HepG2 (cell line): Measurements from ENCODE around the gene GRM4. TPM values are rescaled to one million over a fixed set of nuclear protein-coding genes. Genes with fewer than 3 reads are reported as not detected.

Experiments
- ATAC-seq: fragments of 200-7000 bp; cut with Tn5 transposase; 3 replicates; pipeline ENCODE4 v1.9.1; 2020; ENCODE audit warnings: mild to moderate bottlenecking, moderate library complexity
- BruUV-seq: library from RNA; stranded (reverse); fragments of 400-500 nt; replicated peaks from 2 replicates; lab custom pipeline; 2021; lab: Mats Ljungman, UMichigan
- CTCF ChIA-PET: fragments of 300-600 bp; formaldehyde crosslinking; extraction: SDS; loops from one replicate; lab custom pipeline; 2021; ENCODE audit warnings: low total read pairs, inconsistent platforms, low intra/inter-chr PET ratio; lab: Yijun Ruan, JAX
- POLR2A ChIA-PET: fragments of 350-600 bp; sonication (Branson Sonifier 250); formaldehyde crosslinking; loops from one replicate; lab custom pipeline; 2020; ENCODE audit warnings: antibody characterized with exemption, inconsistent platforms; lab: Yijun Ruan, JAX
- DNase-seq: peaks from one replicate; pipeline ENCODE4 v3.0.0-alpha.2; 2015; ENCODE audit warnings: low spot score
- FAIRE-seq: peaks from 3 replicates; lab custom pipeline; 2011; peaks lifted over from hg19 to GRCh38; lab: Jason Lieb, UNC
- H2AFZ ChIP-seq: one replicate; pipeline ENCODE4 v1.6.1; 2011; ENCODE audit warnings: low read length, inconsistent platforms
- H3K27ac ChIP-seq: fragments of 300-600 bp; 3 replicates; pipeline ENCODE4 v1.8.0; 2011; ENCODE audit warnings: mixed run types, mild to moderate bottlenecking, mixed read lengths, low read length, inconsistent platforms; ENCODE audit not compliant: insufficient read depth; ENCODE audit errors: extremely low read length
- H3K27me3 ChIP-seq, 2 experiments: fragments of 200-600 bp in 1 of 2; 2 replicates in 1 of 2; 3 replicates in 1 of 2; pipeline versions ENCODE4 v1.6.0 to v1.8.0; 2011; ENCODE audit warnings: low read length in 2 of 2, mild to moderate bottlenecking in 2 of 2, moderate library complexity in 2 of 2, inconsistent platforms in 1 of 2; ENCODE audit not compliant: insufficient read depth in 2 of 2, control insufficient read depth in 1 of 2
- H3K36me3 ChIP-seq, 2 experiments: fragments of 200-600 bp in 1 of 2; replicated peaks in 1 of 2; 2 replicates in 1 of 2; 3 replicates in 1 of 2; pipeline versions ENCODE4 v1.5.1 to v1.8.0; 2011; ENCODE audit warnings: low read length in 2 of 2, inconsistent platforms in 1 of 2; ENCODE audit not compliant: insufficient read depth in 2 of 2, control insufficient read depth in 1 of 2
- H3K4me1 ChIP-seq: 2 replicates; pipeline ENCODE4 v1.5.1; 2012; ENCODE audit warnings: low read length, inconsistent platforms; ENCODE audit not compliant: insufficient read depth
- H3K4me2 ChIP-seq: 2 replicates; pipeline ENCODE4 v1.6.0; 2011; ENCODE audit warnings: low read depth, low read length, inconsistent platforms
- H3K4me3 ChIP-seq, 3 experiments: fragments of 200-600 bp in 1 of 3; sonication (generic), shearing (Covaris generic) in 1 of 3; replicated peaks in 1 of 3; 2 replicates each; pipeline ENCODE4 v1.5.1; 2011 to 2016; ENCODE audit warnings: low read length in 3 of 3, inconsistent platforms in 2 of 3, low read depth in 2 of 3, mild to moderate bottlenecking in 2 of 3, control low read depth in 1 of 3, mixed read lengths in 1 of 3; ENCODE audit not compliant: insufficient read depth in 1 of 3
- H3K79me2 ChIP-seq: one replicate; pipeline ENCODE4 v1.6.1; 2011; ENCODE audit warnings: low read length, inconsistent platforms; ENCODE audit not compliant: insufficient read depth
- H3K9ac ChIP-seq: 2 replicates; pipeline ENCODE4 v1.6.0; 2011; ENCODE audit warnings: mild to moderate bottlenecking, low read depth, low read length, inconsistent platforms; ENCODE audit not compliant: insufficient read depth
- H3K9me3 ChIP-seq: 2 replicates; pipeline ENCODE4 v1.5.1; 2012; ENCODE audit warnings: mild to moderate bottlenecking, low read length
- H4K20me1 ChIP-seq: 2 replicates; pipeline ENCODE4 v1.6.0; 2011; ENCODE audit warnings: inconsistent platforms, mild to moderate bottlenecking, low read length, moderate library complexity; ENCODE audit not compliant: insufficient read depth
- ARNT2 ChIP-seq: sonication (generic); formaldehyde crosslinking; IDR thresholded peaks from 2 replicates; pipeline ENCODE4 v1.8.0; 2022; ENCODE audit warnings: mild to moderate bottlenecking, low read depth, missing genetic modification reagents, moderate library complexity
- HNRNPH1 ChIP-seq: fragments of 200-400 bp; formaldehyde crosslinking; optimal IDR thresholded peaks from 2 replicates; pipeline ENCODE3; 2017; ENCODE audit warnings: mild to moderate bottlenecking, low read depth, low read length
- POLR2G ChIP-seq: fragments of 200-400 bp; formaldehyde crosslinking; IDR thresholded peaks from 2 replicates; pipeline ENCODE4 v1.6.1; 2018; ENCODE audit warnings: mild to moderate bottlenecking, low read depth, low read length, moderate library complexity
- ZNF33A ChIP-seq: sonication (generic); formaldehyde crosslinking; IDR thresholded peaks from 2 replicates; pipeline ENCODE4 v1.5.1; 2020; ENCODE audit warnings: missing genetic modification reagents, mild to moderate bottlenecking, moderate library complexity, borderline replicate concordance
- ZNF839 ChIP-seq: sonication (generic); formaldehyde crosslinking; IDR thresholded peaks from 2 replicates; pipeline ENCODE4 v1.4.0; 2020; ENCODE audit warnings: missing genetic modification reagents, mild to moderate bottlenecking, borderline replicate concordance
- WGBS: methylation state at CpG from one replicate; pipeline ENCODE4 v1.1.6; 2017; ENCODE audit warnings: low lambda C conversion rate; 5-methylcytosine and 5-hydroxymethylcytosine counted together
- in situ Hi-C: cut with HindIII; loops from 2 replicates; pipeline ENCODE4 v1.10.0; 2017; ENCODE audit warnings: low pct_unique_long_range_greater_than_20kb; ENCODE audit not compliant: extremely low pct_ligation_motif_present
- intact Hi-C: fragments of 100-400 bp; cut with micrococcal nuclease; formaldehyde crosslinking; loops from one replicate; pipeline ENCODE4 v1.10.0; 2022; ENCODE audit not compliant: unreplicated experiment
- polyA plus RNA-seq, 8 experiments: library from polyadenylated mRNA; depleted of rRNA in 3 of 8; stranded (reverse) in 7 of 8; unstranded in 1 of 8; fragments of >200 nt; fragmentation: Illumina TruSeq in 4 of 8; extraction: Trizol in 4 of 8; gene quantifications; 2 replicates each; pipeline versions ENCODE4 v1.2.1 to v1.2.3, GENCODE V29; 2011 to 2016; ENCODE audit warnings: low read depth in 4 of 8, missing spikeins in 1 of 8, mixed read lengths in 1 of 8; ENCODE audit not compliant: insufficient read depth in 1 of 8
- total RNA-seq, 5 experiments: library from RNA; depleted of rRNA; stranded (reverse); fragments of >200 nt; fragmentation: Illumina TruSeq; extraction: Trizol; gene quantifications; 2 replicates each; pipeline ENCODE4 v1.2.3, GENCODE V29; 2016; ENCODE audit warnings: low read depth in 1 of 5
- TF ChIP-seq, protein P1 (sequence below): sonication (generic); formaldehyde crosslinking; IDR thresholded peaks from 2 replicates; pipeline ENCODE4 v1.4.0; 2020; ENCODE audit warnings: missing genetic modification reagents
- TF ChIP-seq, protein P2 (sequence below): sonication (generic); formaldehyde crosslinking; IDR thresholded peaks from 2 replicates; pipeline ENCODE4 v1.4.0; 2020; ENCODE audit warnings: mild to moderate bottlenecking, missing genetic modification reagents

GRM4 gene
- total and polyA plus RNA-seq, 2 of the 13 experiments (the other 11 are each of a cell fraction or from before 2014, with no cell fraction given) = not detected

GRCh38 chr6:34022873-34023255, 123.0 kb downstream of the GRM4 start:
- Histone ChIP-seq H3K79me2 (no peaks in the 10 kb centered on the region), H3K27me3 (peaks cover 19 to 55% of the 10 kb centered on the region in 2 experiments; a peak in 4 of 5 replicates), H2AFZ (no peak overlapping the region), H3K9me3 (no peaks in the 10 kb centered on the region), H3K4me2 (no peak overlapping the region), H3K27ac (no peak overlapping the region), H3K4me3 (no peak overlapping the region), H3K9ac (no peak overlapping the region), H3K36me3 (no peaks in the 10 kb centered on the region), H4K20me1 (peaks cover 2% of the 10 kb centered on the region; the same call in 1 of the 2 replicates), H3K4me1 (no peaks in the 10 kb centered on the region)
- TF ChIP-seq, protein P1, sequence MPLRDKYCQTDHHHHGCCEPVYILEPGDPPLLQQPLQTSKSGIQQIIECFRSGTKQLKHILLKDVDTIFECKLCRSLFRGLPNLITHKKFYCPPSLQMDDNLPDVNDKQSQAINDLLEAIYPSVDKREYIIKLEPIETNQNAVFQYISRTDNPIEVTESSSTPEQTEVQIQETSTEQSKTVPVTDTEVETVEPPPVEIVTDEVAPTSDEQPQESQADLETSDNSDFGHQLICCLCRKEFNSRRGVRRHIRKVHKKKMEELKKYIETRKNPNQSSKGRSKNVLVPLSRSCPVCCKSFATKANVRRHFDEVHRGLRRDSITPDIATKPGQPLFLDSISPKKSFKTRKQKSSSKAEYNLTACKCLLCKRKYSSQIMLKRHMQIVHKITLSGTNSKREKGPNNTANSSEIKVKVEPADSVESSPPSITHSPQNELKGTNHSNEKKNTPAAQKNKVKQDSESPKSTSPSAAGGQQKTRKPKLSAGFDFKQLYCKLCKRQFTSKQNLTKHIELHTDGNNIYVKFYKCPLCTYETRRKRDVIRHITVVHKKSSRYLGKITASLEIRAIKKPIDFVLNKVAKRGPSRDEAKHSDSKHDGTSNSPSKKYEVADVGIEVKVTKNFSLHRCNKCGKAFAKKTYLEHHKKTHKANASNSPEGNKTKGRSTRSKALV (CRISPR knock-in tag) = no peak
- TF ChIP-seq ZNF33A (CRISPR knock-in tag) (no peak), HNRNPH1 (no peak), ARNT2 (CRISPR knock-in tag) (no peak), POLR2G (no peak), ZNF839 (no peak)
- TF ChIP-seq, protein P2, sequence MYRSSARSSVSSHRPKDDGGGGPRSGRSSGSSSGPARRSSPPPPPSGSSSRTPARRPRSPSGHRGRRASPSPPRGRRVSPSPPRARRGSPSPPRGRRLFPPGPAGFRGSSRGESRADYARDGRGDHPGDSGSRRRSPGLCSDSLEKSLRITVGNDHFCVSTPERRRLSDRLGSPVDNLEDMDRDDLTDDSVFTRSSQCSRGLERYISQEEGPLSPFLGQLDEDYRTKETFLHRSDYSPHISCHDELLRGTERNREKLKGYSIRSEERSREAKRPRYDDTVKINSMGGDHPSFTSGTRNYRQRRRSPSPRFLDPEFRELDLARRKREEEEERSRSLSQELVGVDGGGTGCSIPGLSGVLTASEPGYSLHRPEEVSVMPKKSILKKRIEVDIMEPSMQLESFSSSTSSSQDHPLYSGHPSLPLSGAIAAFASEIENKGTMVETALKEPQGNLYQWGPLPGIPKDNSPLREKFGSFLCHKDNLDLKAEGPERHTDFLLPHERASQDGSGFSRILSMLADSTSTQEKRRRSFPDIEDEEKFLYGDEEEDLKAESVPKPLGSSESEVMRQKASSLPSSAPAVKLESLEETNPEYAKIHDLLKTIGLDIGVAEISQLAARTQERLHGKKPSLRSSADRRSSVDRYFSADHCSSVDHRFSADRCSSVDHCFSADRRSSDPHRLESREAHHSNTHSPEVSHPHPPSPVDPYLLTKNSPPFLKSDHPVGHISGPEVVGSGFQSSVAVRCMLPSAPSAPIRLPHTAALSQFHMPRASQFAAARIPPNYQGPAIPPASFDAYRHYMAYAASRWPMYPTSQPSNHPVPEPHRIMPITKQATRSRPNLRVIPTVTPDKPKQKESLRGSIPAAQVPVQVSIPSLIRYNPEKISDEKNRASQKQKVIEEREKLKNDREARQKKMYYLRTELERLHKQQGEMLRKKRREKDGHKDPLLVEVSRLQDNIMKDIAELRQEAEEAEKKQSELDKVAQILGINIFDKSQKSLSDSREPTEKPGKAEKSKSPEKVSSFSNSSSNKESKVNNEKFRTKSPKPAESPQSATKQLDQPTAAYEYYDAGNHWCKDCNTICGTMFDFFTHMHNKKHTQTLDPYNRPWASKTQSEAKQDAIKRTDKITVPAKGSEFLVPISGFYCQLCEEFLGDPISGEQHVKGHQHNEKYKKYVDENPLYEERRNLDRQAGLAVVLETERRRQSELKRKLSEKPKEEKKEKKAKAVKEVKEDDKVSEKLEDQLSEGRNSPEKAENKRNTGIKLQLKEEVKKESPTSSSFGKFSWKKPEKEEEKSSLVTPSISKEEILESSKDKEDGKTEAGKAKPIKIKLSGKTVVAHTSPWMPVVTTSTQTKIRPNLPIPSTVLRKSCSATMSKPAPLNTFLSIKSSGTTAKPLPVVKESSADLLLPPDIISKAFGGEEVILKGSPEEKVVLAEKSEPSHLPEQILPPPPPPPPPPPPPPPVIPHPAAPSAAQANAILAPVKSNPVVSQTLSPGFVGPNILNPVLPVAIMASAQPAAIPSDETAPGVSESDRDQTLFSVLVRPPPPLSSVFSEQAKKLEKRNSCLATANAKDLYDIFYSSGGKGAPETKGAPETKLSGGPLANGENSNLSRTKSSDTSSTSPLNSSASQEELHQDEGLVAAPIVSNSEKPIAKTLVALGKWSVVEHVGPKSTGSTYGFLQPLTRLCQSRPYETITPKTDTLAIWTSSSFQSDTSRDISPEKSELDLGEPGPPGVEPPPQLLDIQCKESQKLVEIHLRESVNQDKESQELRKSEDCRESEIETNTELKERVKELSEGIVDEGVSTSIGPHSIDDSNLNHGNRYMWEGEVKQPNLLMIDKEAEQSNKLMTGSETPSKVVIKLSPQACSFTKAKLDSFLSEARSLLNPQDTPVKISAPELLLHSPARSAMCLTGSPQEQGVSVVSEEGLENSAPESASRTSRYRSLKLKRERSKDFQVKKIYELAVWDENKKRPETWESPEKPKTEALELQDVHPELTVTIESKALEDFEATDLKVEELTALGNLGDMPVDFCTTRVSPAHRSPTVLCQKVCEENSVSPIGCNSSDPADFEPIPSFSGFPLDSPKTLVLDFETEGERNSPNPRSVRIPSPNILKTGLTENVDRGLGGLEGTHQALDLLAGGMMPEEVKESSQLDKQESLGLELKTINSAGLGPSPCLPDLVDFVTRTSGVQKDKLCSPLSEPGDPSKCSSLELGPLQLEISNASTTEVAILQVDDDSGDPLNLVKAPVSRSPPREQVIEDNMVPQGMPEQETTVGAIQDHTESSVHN = no peak
- intact Hi-C loops = no loop called here
- POLR2A ChIA-PET = no interaction called here
- ATAC-seq (no peak), FAIRE-seq (no peak), DNase-seq (no peak)
- CTCF ChIA-PET = no interaction called here
- BruUV-seq = no TSS peak
- 40% methylated on average over 9 of the region's 9 CpGs for WGBS
- in situ Hi-C loops = no loop called here
